Fibroblast of the aortic adventitia (primary cell): Measurements from ENCODE around the gene FBXO28. TPM values are rescaled to one million over a fixed set of nuclear protein-coding genes. Genes with fewer than 3 reads are reported as not detected.

Experiments
- DNase-seq: peaks from one replicate; pipeline ENCODE4 v3.0.0-alpha.2; 2010; ENCODE audit warnings: low read depth
- H3K4me3 ChIP-seq: 2 replicates; pipeline ENCODE4 v1.5.1; 2011; ENCODE audit warnings: low read depth, mild to moderate bottlenecking, control low read depth, low read length, moderate library complexity
- total RNA-seq: library from RNA; depleted of rRNA; stranded (reverse); fragments of >200 nt; gene quantifications from 2 replicates; pipeline ENCODE4 v1.2.3, GENCODE V29; 2012; ENCODE audit warnings: low replicate concordance
- TF ChIP-seq, protein P1 (sequence below): IDR thresholded peaks from 2 replicates; pipeline ENCODE4 v1.5.1; 2011; ENCODE audit warnings: mild to moderate bottlenecking, low read length, control low read depth, inconsistent platforms; ENCODE audit not compliant: insufficient read depth

Gene FBXO28, protein sequence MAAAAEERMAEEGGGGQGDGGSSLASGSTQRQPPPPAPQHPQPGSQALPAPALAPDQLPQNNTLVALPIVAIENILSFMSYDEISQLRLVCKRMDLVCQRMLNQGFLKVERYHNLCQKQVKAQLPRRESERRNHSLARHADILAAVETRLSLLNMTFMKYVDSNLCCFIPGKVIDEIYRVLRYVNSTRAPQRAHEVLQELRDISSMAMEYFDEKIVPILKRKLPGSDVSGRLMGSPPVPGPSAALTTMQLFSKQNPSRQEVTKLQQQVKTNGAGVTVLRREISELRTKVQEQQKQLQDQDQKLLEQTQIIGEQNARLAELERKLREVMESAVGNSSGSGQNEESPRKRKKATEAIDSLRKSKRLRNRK
- total RNA-seq = 14.7 and 37.1 TPM in 2 replicates

DNA sequence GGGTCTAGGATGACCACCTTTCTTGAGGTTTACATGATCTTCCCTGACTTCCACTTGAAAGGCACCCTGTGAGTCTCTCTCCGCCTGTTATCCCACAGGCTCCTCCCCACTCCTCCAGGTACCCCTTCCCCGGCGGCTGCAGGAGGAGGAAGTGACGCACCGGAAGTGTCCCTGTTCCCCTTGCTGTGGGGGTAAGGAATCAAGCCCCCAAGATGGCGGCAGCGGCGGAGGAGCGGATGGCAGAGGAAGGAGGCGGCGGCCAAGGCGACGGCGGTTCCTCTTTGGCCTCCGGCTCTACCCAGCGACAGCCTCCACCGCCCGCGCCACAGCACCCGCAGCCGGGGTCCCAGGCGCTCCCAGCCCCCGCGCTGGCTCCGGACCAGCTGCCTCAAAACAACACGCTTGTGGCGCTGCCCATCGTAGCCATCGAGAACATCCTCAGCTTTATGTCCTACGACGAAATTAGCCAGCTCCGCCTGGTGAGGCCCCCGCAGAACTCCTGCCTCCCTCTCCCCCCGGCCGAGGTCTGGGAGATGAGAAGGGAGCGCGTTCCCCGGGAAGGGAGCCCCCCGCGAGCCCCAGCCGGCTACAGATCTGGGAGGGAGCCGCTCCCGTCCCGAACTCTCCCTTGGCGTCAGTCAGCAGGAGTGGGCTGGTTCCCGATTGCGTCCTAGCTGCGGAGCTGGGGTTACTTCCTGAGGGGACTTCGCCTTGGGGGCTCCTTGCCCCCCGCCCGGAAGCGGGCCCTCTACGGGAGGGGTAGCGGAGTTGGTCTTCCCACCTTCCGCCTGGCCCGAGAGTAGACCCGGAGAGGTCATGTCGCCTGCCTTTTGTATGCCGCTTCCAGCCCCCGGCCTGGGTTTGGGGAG lies at the start of gene FBXO28:
TSS of gene FBXO28 (plus strand) at position 194 of the 869 bp plus-strand sequence. CDS start at position 213, 19 bp downstream.
- H3K4me3 ChIP-seq = peak within 1 kb of the TSS; percentile 89
- peak; percentile 94 for DNase-seq
- TF ChIP-seq, protein P1, sequence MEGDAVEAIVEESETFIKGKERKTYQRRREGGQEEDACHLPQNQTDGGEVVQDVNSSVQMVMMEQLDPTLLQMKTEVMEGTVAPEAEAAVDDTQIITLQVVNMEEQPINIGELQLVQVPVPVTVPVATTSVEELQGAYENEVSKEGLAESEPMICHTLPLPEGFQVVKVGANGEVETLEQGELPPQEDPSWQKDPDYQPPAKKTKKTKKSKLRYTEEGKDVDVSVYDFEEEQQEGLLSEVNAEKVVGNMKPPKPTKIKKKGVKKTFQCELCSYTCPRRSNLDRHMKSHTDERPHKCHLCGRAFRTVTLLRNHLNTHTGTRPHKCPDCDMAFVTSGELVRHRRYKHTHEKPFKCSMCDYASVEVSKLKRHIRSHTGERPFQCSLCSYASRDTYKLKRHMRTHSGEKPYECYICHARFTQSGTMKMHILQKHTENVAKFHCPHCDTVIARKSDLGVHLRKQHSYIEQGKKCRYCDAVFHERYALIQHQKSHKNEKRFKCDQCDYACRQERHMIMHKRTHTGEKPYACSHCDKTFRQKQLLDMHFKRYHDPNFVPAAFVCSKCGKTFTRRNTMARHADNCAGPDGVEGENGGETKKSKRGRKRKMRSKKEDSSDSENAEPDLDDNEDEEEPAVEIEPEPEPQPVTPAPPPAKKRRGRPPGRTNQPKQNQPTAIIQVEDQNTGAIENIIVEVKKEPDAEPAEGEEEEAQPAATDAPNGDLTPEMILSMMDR = no peak

DNA sequence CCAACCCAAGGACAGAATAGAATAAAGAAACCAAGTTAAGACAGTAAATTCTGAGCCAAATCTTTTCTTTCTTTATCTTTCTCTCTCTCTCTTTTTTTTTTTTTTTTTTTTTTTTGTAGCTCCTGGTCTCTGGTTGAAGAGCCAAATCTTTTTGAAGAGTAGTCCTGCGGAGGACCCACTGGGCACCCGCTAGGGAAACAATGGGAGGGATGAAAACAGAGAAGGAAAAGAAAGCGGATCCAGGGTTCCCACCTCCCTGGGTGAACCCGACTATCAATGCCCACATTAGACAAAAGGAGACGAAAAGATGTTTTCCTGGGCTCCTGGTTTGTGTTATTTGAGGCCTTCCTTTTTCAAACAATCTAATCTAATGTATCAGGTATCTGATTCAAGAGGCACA lies 49.8 kb upstream of the FBXO28 start:
- no peak for DNase-seq
- no peak overlapping the region for H3K4me3 ChIP-seq
- TF ChIP-seq, protein P1 = no peak

DNA sequence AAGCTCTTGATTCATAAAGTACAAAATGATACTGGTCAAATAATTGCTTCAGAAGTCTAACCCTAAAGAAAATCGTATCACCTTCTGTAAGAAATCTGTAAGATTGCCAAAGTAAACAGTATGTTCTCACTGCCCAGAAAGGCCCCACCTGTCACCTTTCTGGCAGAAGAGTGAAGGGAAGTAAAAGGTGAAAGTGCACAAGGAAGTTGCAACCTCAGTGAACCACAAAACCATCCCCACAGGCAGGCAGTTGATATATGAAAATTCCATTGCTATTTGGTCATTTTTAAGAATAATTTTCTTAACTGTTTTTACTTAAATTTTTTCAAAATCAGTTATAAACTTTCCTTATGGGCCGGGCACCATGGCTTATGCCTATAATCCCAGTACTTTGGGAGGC lies 48.5 kb upstream of the FBXO28 start:
- no peak overlapping the region for H3K4me3 ChIP-seq
- TF ChIP-seq, protein P1 = no peak
- peak; percentile 14 for DNase-seq

DNA sequence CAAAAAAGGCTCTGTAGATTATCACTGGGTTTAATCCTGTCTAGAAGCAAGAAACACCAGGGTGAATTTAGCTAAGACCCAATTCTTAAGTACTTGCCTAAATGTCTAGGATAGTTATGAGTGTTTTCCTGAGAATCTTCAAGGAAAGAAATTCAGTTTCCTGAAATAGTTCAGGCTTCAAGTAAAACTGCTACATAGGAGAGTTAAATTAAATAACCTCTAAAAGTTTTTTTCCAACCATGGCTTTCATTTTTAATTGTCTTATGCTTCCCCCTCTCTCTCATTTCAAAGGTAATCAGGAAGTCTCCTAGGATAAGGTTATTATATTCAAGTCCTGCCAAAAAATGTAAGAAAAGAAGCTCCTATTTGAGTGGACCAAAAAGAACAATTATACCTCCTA lies 46.7 kb upstream of the FBXO28 start:
- no peak for DNase-seq
- TF ChIP-seq, protein P1 = no peak
- H3K4me3 ChIP-seq = no peak overlapping the region

DNA sequence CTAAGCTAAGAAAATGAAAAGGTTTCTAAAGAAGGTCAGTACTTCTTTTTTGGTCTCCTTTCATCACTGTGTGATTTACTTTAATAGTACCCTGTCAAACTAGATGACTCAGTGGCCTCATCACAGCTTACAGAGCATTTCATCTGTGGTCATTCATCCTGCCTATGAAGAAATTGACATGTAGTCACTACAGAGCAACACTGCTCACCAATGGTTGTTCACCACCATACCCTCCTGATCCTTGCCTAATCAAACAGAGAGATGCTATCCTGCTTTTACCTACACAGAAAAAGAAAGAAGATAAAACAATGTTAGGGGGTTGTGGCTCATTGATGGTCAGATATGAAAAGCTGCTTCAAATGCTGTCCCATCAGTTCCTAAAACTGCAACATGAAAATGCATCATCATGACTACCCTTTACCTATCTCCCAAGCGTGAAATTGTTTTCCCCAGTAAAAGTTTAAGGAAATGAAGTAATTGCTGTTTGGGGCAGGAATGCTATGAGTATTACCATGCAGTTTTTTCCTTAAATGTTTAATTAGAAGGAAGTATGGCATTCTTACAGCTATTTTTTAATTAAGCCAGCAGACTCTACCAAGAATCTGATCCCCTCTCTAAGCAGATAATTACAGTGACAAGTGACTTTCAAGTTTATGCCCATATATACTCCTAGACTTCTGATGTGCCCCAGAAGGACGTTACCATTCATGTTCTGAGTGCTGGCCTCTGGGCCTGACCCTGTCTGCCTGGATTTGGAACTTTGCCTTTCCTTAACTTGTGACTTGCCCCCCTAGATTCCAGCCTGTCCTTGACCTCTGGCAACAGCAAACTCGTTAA lies 46.1 kb upstream of the FBXO28 start:
- peak; percentile 15 for DNase-seq
- TF ChIP-seq, protein P1 = no peak
- no peak overlapping the region for H3K4me3 ChIP-seq

DNA sequence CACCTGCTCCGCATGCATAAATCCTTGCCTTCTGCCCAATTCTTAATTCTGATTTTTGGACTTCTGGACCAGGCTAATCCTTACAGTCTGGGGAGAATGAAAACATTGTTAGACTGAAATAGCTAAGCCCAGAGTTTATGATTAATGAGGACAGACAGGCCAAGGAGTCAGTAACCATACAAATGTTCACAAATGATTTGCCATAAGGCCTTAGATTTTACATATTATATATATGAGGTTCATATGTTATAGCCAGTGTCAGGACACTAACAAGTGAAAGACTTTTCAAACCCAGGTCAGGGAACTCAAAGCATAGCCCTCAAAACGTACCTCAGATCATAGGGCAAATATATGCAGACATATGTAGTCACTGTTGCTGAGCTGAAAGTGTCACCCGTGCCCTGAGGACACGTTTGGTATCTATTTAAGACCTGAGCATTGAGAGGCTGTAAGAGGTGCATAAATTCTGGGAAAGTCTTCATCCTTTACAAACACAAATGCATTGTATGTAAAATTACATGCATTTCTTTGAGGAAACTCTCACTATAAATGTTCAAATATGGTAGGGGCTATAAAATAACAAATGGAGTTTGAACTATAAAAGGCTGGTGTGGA lies 45.3 kb upstream of the FBXO28 start:
- no peak for DNase-seq
- TF ChIP-seq, protein P1 = no peak
- H3K4me3 ChIP-seq = no peak overlapping the region
